Endodermal cell (in vitro differentiated cells): ENCODE results near the gene LRP3. TPM values are rescaled to one million over a fixed set of nuclear protein-coding genes. Genes with fewer than 3 reads are reported as not detected.

ENCODE experiments used
- DNase-seq: peaks from one replicate; pipeline ENCODE4 v3.0.0-alpha.2; 2017
- H3K27ac ChIP-seq: 2 replicates; pipeline ENCODE4 v1.5.1; 2013; ENCODE audit warnings: mild to moderate bottlenecking, low read depth, low read length, moderate library complexity
- H3K27me3 ChIP-seq: 2 replicates; pipeline ENCODE4 v1.6.1; 2013; ENCODE audit warnings: mild to moderate bottlenecking, low read length, moderate library complexity; ENCODE audit not compliant: insufficient read depth, control insufficient read depth, poor library complexity, severe bottlenecking
- H3K36me3 ChIP-seq: 2 replicates; pipeline ENCODE4 v1.7.0; 2013; ENCODE audit warnings: mild to moderate bottlenecking, low read length, moderate library complexity; ENCODE audit not compliant: control insufficient read depth, insufficient read depth
- H3K4me1 ChIP-seq: one replicate; pipeline ENCODE4 v1.7.0; 2013; ENCODE audit warnings: low read length; ENCODE audit not compliant: control insufficient read depth, insufficient read depth
- H3K4me3 ChIP-seq: 2 replicates; pipeline ENCODE4 v1.5.1; 2013; ENCODE audit warnings: mild to moderate bottlenecking, low read length, moderate library complexity
- H3K9ac ChIP-seq: 2 replicates; pipeline ENCODE4 v1.6.1; 2013; ENCODE audit warnings: mild to moderate bottlenecking, low read length, moderate library complexity; ENCODE audit not compliant: poor library complexity, severe bottlenecking; ENCODE audit errors: extremely low read depth
- H3K9me3 ChIP-seq: 2 replicates; pipeline ENCODE4 v1.6.1; 2013; ENCODE audit warnings: mild to moderate bottlenecking, low read length, moderate library complexity; ENCODE audit not compliant: control insufficient read depth
- H3K27ac Mint-ChIP-seq: 2 replicates; pipeline ENCODE4 v1.8.0; 2020; ENCODE audit warnings: mixed read lengths
- H3K27me3 Mint-ChIP-seq: 2 replicates; pipeline ENCODE4 v1.8.0; 2021; ENCODE audit warnings: mild to moderate bottlenecking, mixed read lengths; ENCODE audit not compliant: insufficient read depth
- H3K36me3 Mint-ChIP-seq: 2 replicates; pipeline ENCODE4 v1.8.0; 2020; ENCODE audit warnings: low read depth, mixed read lengths
- H3K4me1 Mint-ChIP-seq: 2 replicates; pipeline ENCODE4 v1.8.0; 2020; ENCODE audit warnings: mixed read lengths
- H3K4me3 Mint-ChIP-seq: 2 replicates; pipeline ENCODE4 v1.8.0; 2020; ENCODE audit warnings: mild to moderate bottlenecking, moderate library complexity, mixed read lengths
- H3K9me3 Mint-ChIP-seq: 2 replicates; pipeline ENCODE4 v1.8.0; 2020; ENCODE audit warnings: mild to moderate bottlenecking, mixed read lengths
- WGBS, 2 experiments: methylation state at CpG; one replicate each; pipeline versions ENCODE4 v1.1.5 to v1.1.7; 2013; ENCODE audit warnings: missing lambda C conversion rate in 2 of 2, mixed read lengths in 1 of 2; ENCODE audit not compliant: insufficient coverage in 1 of 2, insufficient read length in 1 of 2; 5-methylcytosine and 5-hydroxymethylcytosine counted together
- total RNA-seq, 2 donors: library from RNA; stranded (reverse); fragmentation: NEBNext Ultra II Directional in 1 of 2; extraction: Animal tissue kit (Norgen Biotek cat#: 25700) in 1 of 2; gene quantifications; 2 replicates in 1 of 2; 3 replicates in 1 of 2; pipeline ENCODE4 v1.2.1, GENCODE V29; 2021
- TF ChIP-seq, protein P1 (sequence below): fragments of 200-600 bp; sonication (generic); conservative IDR thresholded peaks from 2 replicates; pipeline ENCODE4 v1.5.0; 2021; ENCODE audit warnings: antibody characterized with exemption, mild to moderate bottlenecking

LRP3 gene
- total RNA-seq, 2 donors from 2014 or later, result 21.2 to 34.4 TPM

DNA sequence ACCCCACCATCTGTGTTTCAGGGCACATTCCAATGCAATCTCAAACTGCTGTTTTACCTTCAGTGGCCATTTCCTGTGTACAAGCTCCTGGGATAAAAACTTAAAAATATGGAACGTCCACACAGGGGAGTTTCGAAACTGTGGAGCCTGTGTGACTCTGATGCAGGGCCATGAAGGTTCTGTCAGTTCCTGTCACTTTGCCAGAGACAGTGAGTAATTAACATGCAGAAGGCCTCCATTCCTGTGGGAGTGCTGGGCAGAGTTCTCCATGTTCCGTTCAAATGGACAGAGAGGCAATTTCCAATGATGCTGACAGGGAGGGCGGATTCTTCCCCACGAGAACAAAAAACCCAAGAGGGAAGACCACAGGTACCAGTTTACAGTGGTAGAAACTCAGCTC lies 37.8 kb upstream of the LRP3 start:
- Mint-ChIP-seq H3K27ac (no peak overlapping the region), H3K4me1 (no peaks in the 10 kb centered on the region), H3K27me3 (no peaks in the 10 kb centered on the region), H3K36me3 (no peaks in the 10 kb centered on the region), H3K4me3 (no peak overlapping the region), H3K9me3 (peaks cover 6% of the 10 kb centered on the region)
- DNase-seq, result peak; percentile 11
- Histone ChIP-seq H3K27me3 (no peaks in the 10 kb centered on the region), H3K4me3 (no peak overlapping the region), H3K9me3 (no peaks in the 10 kb centered on the region), H3K36me3 (no peaks in the 10 kb centered on the region), H3K27ac (no peak overlapping the region), H3K4me1 (no peaks in the 10 kb centered on the region), H3K9ac (no peak overlapping the region)
- 91 to 95% methylated on average over 5 of the region's 5 CpGs for WGBS, 2 experiments
- TF ChIP-seq, protein P1, sequence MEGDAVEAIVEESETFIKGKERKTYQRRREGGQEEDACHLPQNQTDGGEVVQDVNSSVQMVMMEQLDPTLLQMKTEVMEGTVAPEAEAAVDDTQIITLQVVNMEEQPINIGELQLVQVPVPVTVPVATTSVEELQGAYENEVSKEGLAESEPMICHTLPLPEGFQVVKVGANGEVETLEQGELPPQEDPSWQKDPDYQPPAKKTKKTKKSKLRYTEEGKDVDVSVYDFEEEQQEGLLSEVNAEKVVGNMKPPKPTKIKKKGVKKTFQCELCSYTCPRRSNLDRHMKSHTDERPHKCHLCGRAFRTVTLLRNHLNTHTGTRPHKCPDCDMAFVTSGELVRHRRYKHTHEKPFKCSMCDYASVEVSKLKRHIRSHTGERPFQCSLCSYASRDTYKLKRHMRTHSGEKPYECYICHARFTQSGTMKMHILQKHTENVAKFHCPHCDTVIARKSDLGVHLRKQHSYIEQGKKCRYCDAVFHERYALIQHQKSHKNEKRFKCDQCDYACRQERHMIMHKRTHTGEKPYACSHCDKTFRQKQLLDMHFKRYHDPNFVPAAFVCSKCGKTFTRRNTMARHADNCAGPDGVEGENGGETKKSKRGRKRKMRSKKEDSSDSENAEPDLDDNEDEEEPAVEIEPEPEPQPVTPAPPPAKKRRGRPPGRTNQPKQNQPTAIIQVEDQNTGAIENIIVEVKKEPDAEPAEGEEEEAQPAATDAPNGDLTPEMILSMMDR, result no peak

DNA sequence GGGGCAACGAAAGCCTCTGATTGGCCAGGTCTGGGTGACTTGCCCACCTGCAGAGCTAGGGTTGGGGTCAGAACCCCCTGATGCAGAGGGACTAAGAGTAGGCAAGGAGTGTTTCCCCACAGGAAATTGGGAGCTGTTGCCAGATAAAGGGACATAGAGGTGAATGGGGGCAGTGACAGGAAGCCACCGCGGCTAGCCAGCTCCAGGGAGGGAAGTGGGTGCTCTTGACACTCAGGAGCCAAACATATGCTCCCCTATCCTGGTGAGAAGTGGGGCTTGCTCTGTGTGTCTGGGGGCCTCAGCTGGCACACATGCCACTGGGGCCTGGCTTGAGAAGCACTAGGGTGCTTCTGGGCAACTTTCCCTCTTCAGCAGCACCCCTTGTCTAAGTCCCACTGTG lies 36.2 kb upstream of the LRP3 start:
- Mint-ChIP-seq H3K4me3 (no peak overlapping the region), H3K36me3 (no peaks in the 10 kb centered on the region), H3K9me3 (peaks cover 6% of the 10 kb centered on the region), H3K27me3 (no peaks in the 10 kb centered on the region), H3K4me1 (no peaks in the 10 kb centered on the region), H3K27ac (no peak overlapping the region)
- H3K27ac ChIP-seq, result no peak overlapping the region
- no peaks in the 10 kb centered on the region for H3K36me3 ChIP-seq
- no peaks in the 10 kb centered on the region for H3K4me1 ChIP-seq
- H3K27me3 ChIP-seq, result no peaks in the 10 kb centered on the region
- H3K9ac ChIP-seq, result no peak overlapping the region
- TF ChIP-seq, protein P1, result no peak
- H3K9me3 ChIP-seq, result no peaks in the 10 kb centered on the region
- peak; percentile 30 for DNase-seq
- no peak overlapping the region for H3K4me3 ChIP-seq
- WGBS, 2 experiments, result 87 to 90% methylated on average over 3 of the region's 3 CpGs

DNA sequence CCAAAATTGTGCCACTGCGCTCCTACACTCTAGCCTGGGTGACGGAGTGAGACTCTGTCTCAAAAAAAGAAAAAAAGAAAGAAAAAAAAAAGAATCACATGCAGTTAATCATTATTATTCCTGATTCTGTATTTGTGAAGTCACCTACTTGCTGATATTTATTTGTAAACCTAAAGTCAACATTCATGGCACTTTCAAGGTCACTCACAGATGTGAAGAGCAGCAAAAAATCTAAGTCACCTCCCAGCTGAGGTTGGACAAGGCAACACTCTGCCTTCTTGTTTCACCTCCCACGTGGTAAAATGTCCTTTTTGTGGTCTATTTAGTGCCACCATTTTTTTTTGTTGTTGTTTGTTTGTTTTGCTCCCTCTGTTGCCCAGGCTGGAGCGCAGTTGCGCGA lies 35.8 kb upstream of the LRP3 start:
- H3K4me1 Mint-ChIP-seq, result no peaks in the 10 kb centered on the region
- H3K9me3 ChIP-seq, result no peaks in the 10 kb centered on the region
- 92 to 96% methylated on average over 3 to 6 of the region's 6 CpGs for WGBS, 2 experiments
- H3K27me3 ChIP-seq, result no peaks in the 10 kb centered on the region
- no peak overlapping the region for H3K27ac ChIP-seq
- peak; percentile 6 for DNase-seq
- H3K9me3 Mint-ChIP-seq, result peaks cover 6% of the 10 kb centered on the region
- H3K4me3 ChIP-seq, result no peak overlapping the region
- no peak overlapping the region for H3K27ac Mint-ChIP-seq
- no peak overlapping the region for H3K4me3 Mint-ChIP-seq
- no peaks in the 10 kb centered on the region for H3K4me1 ChIP-seq
- H3K27me3 Mint-ChIP-seq, result no peaks in the 10 kb centered on the region
- TF ChIP-seq, protein P1, result no peak
- H3K36me3 ChIP-seq, result no peaks in the 10 kb centered on the region
- no peaks in the 10 kb centered on the region for H3K36me3 Mint-ChIP-seq
- no peak overlapping the region for H3K9ac ChIP-seq
